HG03064 (cell line): ENCODE results near the gene EML4.
"Not testable (repeated sequence)": the region's sequence is repeated elsewhere in the genome, so short reads cannot be mapped to it uniquely, and the experiment has no call there.

Experiments used
- ATAC-seq: cut with Tn5 transposase; IDR thresholded peaks from one replicate; pipeline ENCODE4 v1.9.1; 2021; ENCODE audit warnings: low read depth; ENCODE audit not compliant: unreplicated experiment

EML4 gene

GRCh38 chr2:42169100-42169873, at the start of gene EML4:
TSS of gene EML4 (plus strand) at chr2:42169353. CDS start at chr2:42169612, 259 bp downstream.
- peak; percentile 79 for ATAC-seq

GRCh38 chr2:42123426-42123825, 45.7 kb upstream of the EML4 start:
- no peak for ATAC-seq

- ATAC-seq: peak; percentile 44
Measured at GRCh38 chr2:42124011-42124785, 45.0 kb upstream of the EML4 start.

- no peak for ATAC-seq
Measured at GRCh38 chr2:42125841-42126594, 43.1 kb upstream of the EML4 start.

GRCh38 chr2:42126873-42127272, 42.3 kb upstream of the EML4 start:
- not testable (repeated sequence) for ATAC-seq

- ATAC-seq: peak; percentile 74
Measured at GRCh38 chr2:42127425-42128424, 41.4 kb upstream of the EML4 start.

GRCh38 chr2:42128721-42129486, 40.2 kb upstream of the EML4 start:
- ATAC-seq: no peak

GRCh38 chr2:42129487-42129852, 39.7 kb upstream of the EML4 start:
- ATAC-seq: no peak

GRCh38 chr2:42129947-42130346, 39.2 kb upstream of the EML4 start:
- no peak for ATAC-seq

- not testable (repeated sequence) for ATAC-seq
Measured at GRCh38 chr2:42130858-42131257, 38.3 kb upstream of the EML4 start.

- ATAC-seq: no peak
Measured at GRCh38 chr2:42132191-42132965, 36.8 kb upstream of the EML4 start.

- ATAC-seq: peak; percentile 86
Measured at GRCh38 chr2:42132966-42133641, 36.0 kb upstream of the EML4 start.

- ATAC-seq: no peak
Measured at GRCh38 chr2:42133771-42134195, 35.4 kb upstream of the EML4 start.

- not testable (repeated sequence) for ATAC-seq
Measured at GRCh38 chr2:42134401-42134932, 34.7 kb upstream of the EML4 start.

GRCh38 chr2:42135381-42136312, 33.5 kb upstream of the EML4 start:
- no peak for ATAC-seq

- ATAC-seq: no peak
Measured at GRCh38 chr2:42136782-42137124, 32.4 kb upstream of the EML4 start.
